WERI-Rb-1 (cell line): ENCODE measurements around the gene FBXO28.

Source experiments
- DNase-seq: peaks from one replicate; pipeline ENCODE4 v3.0.0-alpha.2; 2020
- H3K27ac ChIP-seq: fragments of 250-450 bp; sonication (Bioruptor Pico); 2 replicates; pipeline ENCODE4 v1.5.1; 2020; ENCODE audit warnings: mild to moderate bottlenecking, moderate library complexity
- H3K27me3 ChIP-seq: fragments of 250-450 bp; sonication (Bioruptor Pico); 2 replicates; pipeline ENCODE4 v1.5.1; 2021; ENCODE audit warnings: mild to moderate bottlenecking, low read depth, moderate library complexity; ENCODE audit not compliant: insufficient read depth, severe bottlenecking
- H3K36me3 ChIP-seq: fragments of 250-450 bp; sonication (Bioruptor Pico); 2 replicates; pipeline ENCODE4 v1.5.1; 2020; ENCODE audit warnings: mild to moderate bottlenecking, moderate library complexity
- H3K4me3 ChIP-seq: 2 replicates; pipeline ENCODE4 v1.5.1; 2011; ENCODE audit warnings: low read depth, mild to moderate bottlenecking, control low read depth, low read length
- H3K9me3 ChIP-seq: fragments of 250-450 bp; sonication (Bioruptor Pico); 2 replicates; pipeline ENCODE4 v1.5.1; 2021; ENCODE audit warnings: mild to moderate bottlenecking, moderate library complexity; ENCODE audit not compliant: severe bottlenecking
- CTCF ChIP-seq: IDR thresholded peaks from 2 replicates; pipeline ENCODE4 v1.5.1; 2011; ENCODE audit warnings: low read depth, mild to moderate bottlenecking, control low read depth, inconsistent platforms, low read length

The FBXO28 gene

DNA sequence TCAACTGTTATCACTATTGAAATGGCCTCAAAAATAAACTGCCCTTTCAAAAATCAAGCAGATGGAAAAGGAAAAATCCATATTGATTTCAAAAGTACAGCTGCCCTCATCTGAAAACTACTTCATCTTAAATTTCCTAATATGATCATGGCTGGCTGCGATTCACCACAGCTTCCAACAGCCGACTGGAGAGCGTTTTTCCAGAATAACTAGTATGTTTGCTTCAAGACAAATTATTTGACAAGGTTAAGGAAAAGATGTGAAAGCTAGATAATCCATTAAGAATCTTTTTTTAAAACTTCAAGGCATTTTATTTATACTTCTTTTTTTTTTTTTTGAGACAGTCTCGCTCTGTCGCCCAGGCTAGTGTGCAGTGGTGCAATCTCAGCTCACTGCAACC lies 65.0 kb downstream of the FBXO28 start:
- Histone ChIP-seq H3K27me3 (no peaks in the 10 kb centered on the region), H3K9me3 (no peaks in the 10 kb centered on the region), H3K27ac (no peak overlapping the region), H3K4me3 (no peak overlapping the region), H3K36me3 (no peaks in the 10 kb centered on the region)
- no peak for DNase-seq
- TF ChIP-seq CTCF, result no peak

DNA sequence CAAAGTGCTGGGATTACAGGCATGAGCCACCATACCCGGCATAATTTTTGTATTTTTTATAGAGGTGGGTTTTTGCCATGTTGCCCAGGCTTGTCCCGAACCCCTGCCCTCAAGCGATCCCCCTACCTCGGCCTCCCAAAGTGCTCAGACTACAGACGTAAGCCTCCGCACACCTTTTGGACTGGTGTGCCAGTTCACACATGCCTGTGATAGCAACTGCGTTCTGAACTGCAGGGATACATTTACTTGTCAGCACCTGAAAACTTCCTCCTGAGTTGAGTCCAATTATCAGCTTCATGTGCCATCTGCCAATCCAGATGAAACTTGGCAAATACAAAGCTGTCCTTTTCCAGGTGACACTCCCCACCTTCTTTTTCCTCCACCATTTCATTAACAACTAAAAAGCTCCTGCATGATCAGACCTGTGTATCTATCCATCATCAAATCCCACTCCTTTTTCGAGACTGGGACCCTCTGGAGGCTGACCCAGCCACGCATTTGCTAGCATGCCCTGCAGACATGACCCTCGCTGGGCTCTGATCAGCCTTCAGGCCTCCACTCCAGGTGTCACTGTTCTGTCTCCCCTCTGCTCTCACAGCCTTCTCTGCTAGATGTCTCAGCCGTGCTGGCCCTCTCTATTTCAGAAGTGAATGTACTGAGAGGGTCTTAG lies 67.0 kb downstream of the FBXO28 start:
- no peaks in the 10 kb centered on the region for H3K36me3 ChIP-seq
- H3K4me3 ChIP-seq, result no peak overlapping the region
- no peak for TF ChIP-seq CTCF
- no peaks in the 10 kb centered on the region for H3K27me3 ChIP-seq
- no peaks in the 10 kb centered on the region for H3K9me3 ChIP-seq
- DNase-seq, result no peak
- no peak overlapping the region; the same call in 1 of the 2 replicates for H3K27ac ChIP-seq

DNA sequence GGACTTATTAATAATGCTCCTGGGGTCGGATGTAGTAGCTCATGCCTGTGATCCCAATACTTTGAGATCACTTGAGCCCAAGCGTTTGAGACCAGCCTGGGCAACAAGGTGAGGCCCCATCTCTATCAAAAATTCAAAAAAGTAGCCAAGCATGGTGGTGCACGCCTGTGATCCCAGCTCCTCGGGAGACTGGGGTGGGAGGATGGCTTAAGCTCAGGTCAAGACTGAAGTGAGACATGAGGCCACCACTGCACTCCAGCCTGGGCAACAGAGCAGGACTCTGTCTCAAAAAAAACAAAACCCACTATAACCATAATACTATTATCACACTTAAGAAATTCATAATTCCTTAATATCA lies 67.5 kb downstream of the FBXO28 start:
- H3K4me3 ChIP-seq, result no peak overlapping the region
- no peaks in the 10 kb centered on the region; the same call in 1 of the 2 replicates for H3K36me3 ChIP-seq
- H3K27me3 ChIP-seq, result no peaks in the 10 kb centered on the region
- TF ChIP-seq CTCF, result no peak
- DNase-seq, result no peak
- H3K9me3 ChIP-seq, result no peaks in the 10 kb centered on the region
- peak overlapping the region; percentile 91; the same call in 1 of the 2 replicates for H3K27ac ChIP-seq

GRCh38 chr1:224182057-224182865 lies 68.3 kb downstream of the FBXO28 start:
- no peaks in the 10 kb centered on the region for H3K27me3 ChIP-seq

GRCh38 chr1:224182866-224183590 lies 69.1 kb downstream of the FBXO28 start, which contains the start of gene DEGS1:
Gene DEGS1 (plus strand): TSS chr1:224183240. CDS start chr1:224183337, 97 bp downstream.
- H3K27ac ChIP-seq, result peak within 1 kb of the TSS; percentile 91
- no peaks in the 10 kb centered on the region for H3K9me3 ChIP-seq
- no peaks in the 10 kb centered on the region; the same call in 1 of the 2 replicates for H3K36me3 ChIP-seq
- TF ChIP-seq CTCF, result no peak
- DNase-seq, result peak; percentile 85
- peak within 1 kb of the TSS; percentile 57 for H3K4me3 ChIP-seq
- no peaks in the 10 kb centered on the region for H3K27me3 ChIP-seq

More at GRCh38 chr1:224182057-224182865, 68.3 kb downstream of the FBXO28 start:
- peak; percentile 15 for DNase-seq
- Histone ChIP-seq H3K9me3 (no peaks in the 10 kb centered on the region), H3K27ac (peak overlapping the region; percentile 91), H3K4me3 (peak overlapping the region; percentile 53), H3K36me3 (no peaks in the 10 kb centered on the region; the same call in 1 of the 2 replicates)
- TF ChIP-seq CTCF, result no peak
